Subcutaneous abdominal adipose tissue (tissue), 5 donors: ENCODE data around the gene SVOP.

ENCODE experiments used
- H3K27ac ChIP-seq: one replicate; pipeline ENCODE4 v1.7.0; 2013; ENCODE audit warnings: low read depth, mild to moderate bottlenecking, inconsistent platforms, low read length, moderate library complexity
- H3K27me3 ChIP-seq, 5 donors: one replicate each; pipeline ENCODE4 v1.7.0; 2013; ENCODE audit warnings: low read length in 5 of 5, inconsistent platforms in 1 of 5; ENCODE audit not compliant: control insufficient read depth in 5 of 5, insufficient read depth in 4 of 5
- H3K36me3 ChIP-seq, 5 donors: one replicate each; pipeline ENCODE4 v1.7.0; 2013; ENCODE audit warnings: low read length in 5 of 5; ENCODE audit not compliant: control insufficient read depth in 5 of 5, insufficient read depth in 5 of 5
- H3K4me1 ChIP-seq, 5 donors: one replicate each; pipeline ENCODE4 v1.7.0; 2013; ENCODE audit warnings: low read length in 5 of 5, mild to moderate bottlenecking in 3 of 5, moderate library complexity in 1 of 5; ENCODE audit not compliant: control insufficient read depth in 5 of 5, insufficient read depth in 5 of 5
- H3K4me3 ChIP-seq, 5 donors: one replicate each; pipeline ENCODE4 v1.7.0; 2013; ENCODE audit warnings: low read length in 5 of 5, low read depth in 1 of 5
- H3K9ac ChIP-seq, 5 donors: one replicate each; pipeline ENCODE4 v1.7.0; 2013; ENCODE audit warnings: low read length in 5 of 5, mild to moderate bottlenecking in 4 of 5, moderate library complexity in 3 of 5
- H3K9me3 ChIP-seq, 5 donors: one replicate each; pipeline ENCODE4 v1.7.0; 2013; ENCODE audit warnings: low read length in 5 of 5; ENCODE audit not compliant: control insufficient read depth in 5 of 5
- donor health status: healthy.
- donor health status: healthy.
- donor health status: healthy.
- donor health status: healthy.
- donor health status: healthy.

SVOP gene

DNA sequence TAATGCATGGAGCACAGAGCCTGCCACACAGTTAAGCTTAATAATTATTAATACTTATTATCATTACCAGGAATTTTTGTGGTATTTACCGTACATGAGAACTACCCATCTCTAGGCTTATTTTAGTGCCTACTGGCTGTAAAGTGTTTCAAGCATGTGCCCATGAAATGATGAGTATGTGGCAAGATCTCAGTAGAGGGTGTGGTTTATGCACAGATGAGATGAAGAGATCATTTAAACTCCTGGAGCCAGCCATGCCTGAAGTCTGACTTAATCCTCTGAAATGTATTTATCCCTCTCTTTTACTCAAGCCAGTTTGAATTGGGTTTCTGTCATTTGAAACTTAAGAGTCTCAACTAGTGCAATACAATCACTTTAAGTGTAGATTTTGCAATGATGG lies 80.7 kb downstream of the SVOP start:
- H3K9me3 ChIP-seq, result no peaks in the 10 kb centered on the region
- H3K27me3 ChIP-seq, result no peaks in the 10 kb centered on the region
- H3K27ac ChIP-seq, result no peak overlapping the region
- H3K4me1 ChIP-seq, result no peaks in the 10 kb centered on the region
- H3K9ac ChIP-seq, result no peak overlapping the region
- H3K4me3 ChIP-seq, result no peak overlapping the region
- H3K36me3 ChIP-seq, result no peaks in the 10 kb centered on the region

GRCh38 chr12:108939594-108939993 lies 81.3 kb downstream of the SVOP start:
- H3K27ac ChIP-seq, result no peak overlapping the region
- no peak overlapping the region for H3K4me3 ChIP-seq
- no peaks in the 10 kb centered on the region for H3K4me1 ChIP-seq
- no peaks in the 10 kb centered on the region for H3K27me3 ChIP-seq
- H3K9me3 ChIP-seq, result no peaks in the 10 kb centered on the region
- no peak overlapping the region for H3K9ac ChIP-seq
- H3K36me3 ChIP-seq, result no peaks in the 10 kb centered on the region

- Histone ChIP-seq H3K4me3 (no peak overlapping the region), H3K9me3 (no peaks in the 10 kb centered on the region), H3K4me1 (no peaks in the 10 kb centered on the region), H3K27me3 (no peaks in the 10 kb centered on the region), H3K27ac (no peak overlapping the region), H3K36me3 (no peaks in the 10 kb centered on the region), H3K9ac (no peak overlapping the region)
These were observed 82.5 kb downstream of the SVOP start for GRCh38 chr12:108938247-108938924.

DNA sequence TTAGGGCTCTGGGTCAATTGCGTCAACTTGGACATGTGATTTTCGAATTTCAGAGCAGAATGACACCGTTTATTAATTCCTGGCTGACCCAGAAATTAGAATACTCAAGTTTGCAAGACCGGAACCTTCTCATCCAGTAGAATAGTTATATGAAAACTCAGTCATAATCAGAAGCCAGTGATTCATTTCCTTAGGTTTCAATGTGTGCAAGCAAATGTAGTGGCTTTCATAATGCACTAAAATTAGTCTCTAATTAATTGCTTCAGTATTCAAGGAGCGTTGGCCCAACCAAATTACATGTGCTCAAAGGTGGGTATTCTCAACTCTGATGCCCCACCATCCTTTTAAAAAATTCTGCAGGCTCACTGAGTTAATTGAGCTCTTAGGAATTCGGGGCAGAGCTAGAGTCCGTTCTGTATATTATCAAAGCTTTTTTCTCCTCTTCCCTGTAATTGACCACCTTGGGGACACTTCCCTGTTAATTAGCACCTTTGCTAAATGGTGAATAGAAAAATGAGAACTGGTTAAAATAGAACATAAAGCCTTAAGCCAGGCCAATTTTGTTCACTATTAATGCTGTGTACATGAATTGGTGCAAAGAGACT lies 85.6 kb downstream of the SVOP start:
- H3K27me3 ChIP-seq, result no peaks in the 10 kb centered on the region
- no peaks in the 10 kb centered on the region for H3K9me3 ChIP-seq
- H3K4me1 ChIP-seq, result peaks cover 0 to 7% (median 5%) of the 10 kb centered on the region in 5 donors
- no peak overlapping the region for H3K4me3 ChIP-seq
- H3K36me3 ChIP-seq, result no peaks in the 10 kb centered on the region
- no peak overlapping the region for H3K27ac ChIP-seq
- H3K9ac ChIP-seq, result no peak overlapping the region

- H3K9me3 ChIP-seq, result no peaks in the 10 kb centered on the region
- H3K4me1 ChIP-seq, result peaks cover 0 to 20% (median 12%) of the 10 kb centered on the region in 5 donors
- no peak overlapping the region for H3K4me3 ChIP-seq
- no peak overlapping the region for H3K27ac ChIP-seq
- no peak overlapping the region for H3K9ac ChIP-seq
- no peaks in the 10 kb centered on the region for H3K27me3 ChIP-seq
- H3K36me3 ChIP-seq, result no peaks in the 10 kb centered on the region
These were observed 86.9 kb downstream of the SVOP start for GRCh38 chr12:108933949-108934348.

- peaks cover 0 to 20% (median 12%) of the 10 kb centered on the region in 5 donors for H3K4me1 ChIP-seq
- no peak overlapping the region for H3K9ac ChIP-seq
- no peak overlapping the region for H3K27ac ChIP-seq
- H3K36me3 ChIP-seq, result no peaks in the 10 kb centered on the region
- H3K27me3 ChIP-seq, result no peaks in the 10 kb centered on the region
- H3K4me3 ChIP-seq, result no peak overlapping the region
- peaks cover 0 to 4% (median 0%) of the 10 kb centered on the region in 5 donors for H3K9me3 ChIP-seq
These were observed 90.1 kb downstream of the SVOP start for GRCh38 chr12:108930756-108931155.

DNA sequence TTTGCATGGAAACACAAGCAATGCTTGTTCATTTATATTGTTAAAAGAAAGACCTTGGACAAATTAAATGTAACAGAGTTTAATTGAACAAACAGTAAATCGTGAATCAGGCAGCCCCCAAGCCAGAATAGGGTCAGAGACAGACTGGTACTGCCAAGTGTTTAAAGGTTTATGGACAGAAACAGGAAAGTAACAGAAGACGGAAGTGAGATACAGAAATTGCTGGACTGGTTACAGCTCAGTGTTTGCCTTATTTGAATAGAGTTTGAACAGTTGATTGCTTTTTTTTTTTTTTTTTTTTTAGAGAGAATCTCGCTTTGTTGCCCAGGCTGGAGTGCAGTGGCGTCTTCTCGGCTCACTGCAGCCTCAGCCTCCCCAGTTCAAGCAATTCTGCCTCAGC lies 90.7 kb downstream of the SVOP start:
- no peak overlapping the region for H3K27ac ChIP-seq

DNA sequence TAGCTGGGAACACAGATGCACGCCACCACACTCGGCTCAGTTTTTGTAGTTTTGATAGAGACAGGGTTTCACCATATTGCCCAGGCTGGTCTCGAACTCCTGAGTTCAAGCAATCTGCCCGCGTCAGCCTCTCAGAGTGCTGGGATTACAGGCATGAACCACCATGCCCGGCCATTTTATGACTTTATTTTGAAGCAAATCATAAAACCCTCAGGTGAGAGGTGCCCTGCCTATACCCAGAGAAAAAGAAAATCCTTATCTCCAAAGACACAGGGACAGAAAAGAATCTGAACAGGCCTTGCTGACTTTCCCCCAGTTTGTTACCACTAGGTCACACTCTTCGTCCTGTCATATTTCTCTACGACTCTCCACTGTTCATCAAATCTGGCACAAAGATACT lies 92.2 kb downstream of the SVOP start:
- H3K27ac ChIP-seq, result no peak overlapping the region
- no peaks in the 10 kb centered on the region for H3K27me3 ChIP-seq
- H3K9me3 ChIP-seq, result peaks cover 0 to 4% (median 0%) of the 10 kb centered on the region in 5 donors
- H3K36me3 ChIP-seq, result no peaks in the 10 kb centered on the region
- no peak overlapping the region for H3K9ac ChIP-seq
- no peak overlapping the region for H3K4me3 ChIP-seq
- H3K4me1 ChIP-seq, result peaks cover 0 to 20% (median 12%) of the 10 kb centered on the region in 5 donors

More for the DNA sequence above, 90.7 kb downstream of the SVOP start:
- peaks cover 0 to 20% (median 12%) of the 10 kb centered on the region in 5 donors for H3K4me1 ChIP-seq
- H3K36me3 ChIP-seq, result no peaks in the 10 kb centered on the region
- H3K27me3 ChIP-seq, result no peaks in the 10 kb centered on the region
- peak overlapping the region in 1 of 5 donors; percentile 22 for H3K4me3 ChIP-seq
- H3K9ac ChIP-seq, result no peak overlapping the region
- H3K9me3 ChIP-seq, result peaks cover 0 to 4% (median 0%) of the 10 kb centered on the region in 5 donors

DNA sequence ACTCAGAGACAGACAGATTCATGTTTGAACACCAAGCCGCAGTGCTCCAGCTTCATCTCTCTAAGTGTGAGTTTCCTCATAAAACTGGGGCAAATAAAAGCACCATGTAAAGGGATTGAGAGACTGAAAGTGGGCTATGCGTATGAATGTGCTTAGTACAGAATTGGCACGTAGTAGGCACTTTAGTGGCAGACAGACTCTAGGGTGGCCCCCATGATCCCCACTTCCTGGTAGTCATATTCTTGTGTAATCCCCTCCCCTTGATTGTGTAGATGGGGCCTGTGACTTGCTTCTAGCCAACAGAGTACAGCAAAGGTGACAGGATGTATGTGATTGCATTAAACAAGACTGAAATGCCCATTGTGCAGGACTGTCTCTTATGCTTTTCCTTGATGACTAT lies 98.0 kb downstream of the SVOP start:
- Histone ChIP-seq H3K27me3 (no peaks in the 10 kb centered on the region), H3K27ac (no peak overlapping the region), H3K4me1 (no peaks in the 10 kb centered on the region), H3K9me3 (peaks cover 0 to 22% (median 15%) of the 10 kb centered on the region in 5 donors), H3K9ac (no peak overlapping the region), H3K4me3 (peak overlapping the region in 1 of 5 donors; percentile 2), H3K36me3 (no peaks in the 10 kb centered on the region)

GRCh38 chr12:108921946-108922345 lies 98.9 kb downstream of the SVOP start:
- no peak overlapping the region for H3K4me3 ChIP-seq
- H3K27ac ChIP-seq, result no peak overlapping the region
- no peaks in the 10 kb centered on the region for H3K27me3 ChIP-seq
- H3K36me3 ChIP-seq, result no peaks in the 10 kb centered on the region
- H3K9me3 ChIP-seq, result peaks cover 0 to 21% (median 14%) of the 10 kb centered on the region in 5 donors
- no peak overlapping the region for H3K9ac ChIP-seq
- no peaks in the 10 kb centered on the region for H3K4me1 ChIP-seq
